NCI-H1105 (cell line): Measurements from ENCODE around the gene ASTN2.

ENCODE experiments used
- DNase-seq: peaks from one replicate; lab custom pipeline; 2025; lab: John Stamatoyannopoulos, UW

Gene ASTN2

DNA sequence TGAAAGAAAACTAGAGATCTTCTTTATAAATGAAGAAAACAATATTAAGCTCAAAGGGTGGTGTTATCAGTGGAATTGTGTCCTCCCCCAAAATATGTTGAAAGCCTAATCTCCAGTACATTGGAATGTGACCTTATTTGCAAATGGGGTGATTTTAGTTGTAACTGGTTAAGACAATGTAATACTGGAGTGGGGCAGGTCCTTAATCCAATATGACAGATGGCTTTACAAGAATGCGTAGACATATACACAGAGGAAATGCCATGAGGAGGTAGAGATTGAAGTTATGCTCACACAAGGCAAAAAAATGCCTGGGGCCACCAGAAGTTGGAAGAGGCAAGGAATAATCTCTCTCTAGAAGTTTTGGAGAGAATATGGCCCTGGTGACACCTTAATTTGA is 741.5 kb downstream of the ASTN2 start:
- DNase-seq, result no peak

DNA sequence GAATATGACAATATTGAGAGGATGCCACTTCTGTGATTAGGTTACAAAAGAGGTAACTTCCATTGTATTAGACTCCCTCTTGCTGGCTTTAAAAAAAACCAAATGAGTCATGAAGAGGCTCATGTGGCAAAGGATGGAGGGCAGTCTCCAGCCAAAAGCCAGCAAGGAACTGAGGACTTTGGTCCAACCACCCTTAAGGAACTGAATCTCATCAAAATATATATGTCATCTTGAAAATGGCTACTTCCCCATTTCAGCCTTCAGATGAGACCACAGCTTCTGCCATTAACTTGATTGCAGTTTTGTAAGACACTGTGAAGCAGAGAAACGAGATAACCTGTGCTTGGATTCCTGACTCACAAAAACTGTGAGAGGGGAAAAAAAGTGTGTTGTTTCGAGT is 743.3 kb downstream of the ASTN2 start:
- no peak for DNase-seq

DNA sequence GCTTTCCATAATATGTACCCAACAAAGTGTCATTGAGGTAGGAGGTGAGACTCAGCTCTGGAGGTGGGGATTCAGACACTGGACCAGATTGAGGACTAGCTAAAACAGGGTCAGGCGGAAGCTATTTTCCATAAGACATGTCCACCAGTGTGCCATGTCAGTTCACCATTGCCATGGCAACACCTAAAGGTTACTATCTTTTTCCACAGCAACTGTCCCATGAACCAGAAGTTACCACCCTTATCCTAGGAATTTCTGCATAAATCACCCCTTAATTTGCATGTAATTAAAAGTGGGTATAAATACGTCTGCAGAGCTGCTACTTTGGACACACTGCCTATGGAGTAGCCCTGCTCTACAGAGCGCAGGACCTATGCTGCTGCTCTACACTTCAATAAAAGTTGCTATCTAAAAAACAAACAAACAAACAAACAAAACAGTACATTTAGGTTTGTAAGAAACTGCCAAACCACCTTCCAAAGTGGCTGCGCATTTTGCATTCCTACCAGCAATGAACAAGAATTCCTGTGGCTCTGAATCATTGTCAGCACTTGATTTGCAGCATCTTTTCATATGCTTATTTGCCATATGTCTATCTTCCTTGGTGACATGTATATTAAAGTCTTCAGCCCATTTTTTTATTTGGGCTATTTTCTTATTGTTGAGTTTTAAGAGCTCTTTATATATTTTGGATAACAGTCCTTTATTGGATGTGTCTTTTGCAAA is 745.7 kb downstream of the ASTN2 start:
- DNase-seq, result no peak

DNA sequence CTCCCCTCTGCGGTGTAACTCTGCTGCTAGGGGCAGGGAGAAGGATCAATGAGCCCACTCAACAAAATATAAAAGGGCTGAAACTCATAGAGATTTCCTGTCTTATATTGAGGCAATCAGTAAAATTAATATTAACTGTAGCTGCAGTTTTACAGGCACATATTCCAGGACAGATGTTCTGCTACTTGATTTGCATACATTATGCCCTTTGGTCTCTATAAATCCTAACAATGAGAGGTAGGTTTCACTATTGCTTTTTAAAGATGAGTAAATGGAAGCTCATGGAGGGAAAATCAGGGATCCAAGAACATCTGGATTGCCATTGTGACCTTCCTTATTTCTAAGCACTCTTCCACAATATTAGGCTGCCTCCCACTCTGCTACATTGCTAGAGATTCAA is 751.3 kb downstream of the ASTN2 start:
- DNase-seq, result no peak

DNA sequence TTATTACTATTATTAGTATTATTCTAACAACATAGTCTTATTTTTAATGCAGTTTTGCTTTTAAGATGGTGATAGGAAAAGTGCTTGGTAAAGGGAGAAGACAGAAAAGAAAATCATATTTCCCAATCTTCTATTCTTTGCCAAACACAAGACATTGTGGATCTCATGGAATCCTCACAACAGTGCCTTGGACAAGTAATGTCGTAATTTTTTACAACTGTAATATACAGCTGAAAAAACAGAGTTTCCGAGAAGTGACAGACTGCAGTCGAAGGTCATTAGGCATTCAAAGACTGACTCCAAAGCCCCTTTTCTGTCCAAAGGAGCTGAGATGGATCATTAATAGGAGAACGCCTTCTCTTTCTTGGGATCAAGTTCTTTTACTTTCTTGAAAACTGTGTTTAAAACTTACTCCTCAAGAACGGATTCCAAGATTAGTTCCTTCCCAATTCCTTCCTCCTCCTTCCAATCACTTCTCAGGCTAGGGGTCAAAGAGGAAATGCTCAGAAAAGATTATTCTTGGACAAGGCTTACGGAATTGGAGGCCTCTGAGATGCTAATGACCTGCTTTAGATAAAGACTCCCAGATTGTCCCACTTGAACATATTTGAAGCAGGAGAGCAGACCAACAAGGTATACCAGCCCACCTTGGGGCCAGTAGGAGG is 752.1 kb downstream of the ASTN2 start:
- no peak for DNase-seq

DNA sequence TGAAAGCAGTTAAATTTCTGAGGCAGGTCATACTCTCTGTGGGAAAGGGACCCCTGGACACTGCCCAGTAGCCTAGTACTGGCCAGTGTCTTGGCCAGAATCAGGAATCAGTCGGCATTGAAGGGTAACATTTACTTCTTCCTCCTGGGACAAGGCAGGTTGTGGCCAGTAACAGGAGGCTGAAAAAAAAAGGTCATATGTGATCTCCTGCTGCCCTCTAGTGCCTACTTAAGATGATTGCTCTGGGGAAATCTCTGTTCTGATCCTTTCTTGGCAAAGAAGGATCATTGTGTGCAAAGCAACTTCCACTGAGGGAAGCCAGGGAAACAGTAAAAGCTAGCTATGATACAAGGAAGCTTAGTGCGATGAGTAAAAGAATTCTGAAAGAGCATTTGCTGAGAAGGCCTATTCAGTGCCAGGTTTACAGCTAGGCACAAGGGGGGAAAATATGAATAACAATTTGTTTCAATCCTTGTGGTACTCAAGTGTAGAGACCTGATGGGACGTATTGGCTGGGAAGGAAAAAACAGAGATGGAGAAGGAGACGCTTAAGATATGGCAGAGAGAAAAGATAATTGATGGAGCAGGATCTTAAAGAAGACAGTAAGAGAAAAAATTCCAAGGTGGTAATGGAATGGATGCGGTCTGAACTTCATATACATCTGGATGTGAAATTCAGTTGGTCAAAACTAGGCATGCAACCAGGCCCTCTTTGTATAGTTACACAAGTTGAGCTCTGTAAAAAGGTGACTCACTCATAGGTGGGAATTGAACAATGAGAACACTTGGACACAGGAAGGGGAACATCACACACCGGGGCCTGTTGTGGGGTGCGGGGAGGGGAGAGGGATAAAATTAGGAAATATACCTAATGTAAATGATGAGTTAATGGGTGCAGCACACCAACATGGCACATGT is 753.6 kb downstream of the ASTN2 start:
- DNase-seq, result peak; percentile 57

DNA sequence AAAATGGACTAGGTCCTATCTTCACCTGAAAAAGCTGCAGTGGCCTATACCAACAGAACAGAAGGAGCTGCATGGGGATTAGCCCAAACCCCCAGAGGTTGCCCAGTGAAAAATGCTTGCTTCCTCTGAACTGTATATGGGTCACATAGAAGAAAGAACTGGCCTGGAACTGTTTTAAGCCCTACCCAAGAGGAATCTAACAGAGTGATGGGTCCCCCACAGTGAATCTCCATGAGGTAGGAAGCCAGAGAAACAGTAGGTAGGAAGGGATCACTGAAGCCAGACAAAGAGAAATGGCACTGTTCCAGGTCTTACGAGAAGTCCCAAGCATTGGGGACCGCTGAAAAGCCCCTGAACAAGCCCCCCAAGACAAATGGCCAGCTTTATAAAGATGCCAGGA is 756.6 kb downstream of the ASTN2 start:
- no peak for DNase-seq

DNA sequence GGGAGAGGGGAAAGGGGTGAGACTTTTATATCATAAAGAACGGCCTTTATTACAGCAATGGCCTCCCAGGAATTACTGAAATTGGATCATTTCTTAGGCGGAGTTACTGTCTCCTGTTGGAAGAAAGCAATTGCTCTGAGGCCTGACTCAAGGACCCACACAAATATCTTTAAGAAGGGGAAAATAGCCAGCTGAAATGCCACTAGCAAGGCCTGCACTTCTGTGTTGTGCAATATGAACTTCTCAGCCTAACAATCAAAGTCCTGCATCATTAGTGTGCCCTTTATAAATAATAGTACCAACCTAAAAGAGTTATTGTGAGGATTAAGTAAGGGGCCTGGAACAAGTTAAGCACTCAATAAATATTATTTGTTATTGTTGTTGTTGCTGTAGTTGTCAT is 757.9 kb downstream of the ASTN2 start:
- no peak for DNase-seq

DNA sequence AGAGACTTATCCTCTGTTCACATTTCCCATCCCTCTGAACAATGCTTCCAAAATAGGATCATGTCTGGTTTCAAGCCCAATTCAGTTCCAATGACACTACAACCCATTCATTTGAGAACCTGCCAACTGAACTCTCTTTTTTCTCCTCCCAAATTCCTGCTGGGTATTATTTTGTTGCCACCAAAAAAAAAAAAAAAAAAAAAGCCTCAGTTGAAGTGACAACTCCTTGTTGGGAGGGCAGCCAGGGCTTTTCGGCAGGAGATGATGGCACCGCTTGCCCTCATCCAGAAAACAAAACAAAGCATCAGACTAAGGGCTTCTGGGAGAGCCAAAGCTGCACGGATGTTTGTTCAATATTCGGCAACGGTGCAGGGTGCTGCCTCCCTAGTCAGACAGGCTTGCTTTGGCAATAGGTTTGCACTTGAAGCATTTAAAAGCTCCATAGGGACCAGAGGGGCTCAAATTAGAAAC is 758.3 kb downstream of the ASTN2 start:
- DNase-seq, result no peak

DNA sequence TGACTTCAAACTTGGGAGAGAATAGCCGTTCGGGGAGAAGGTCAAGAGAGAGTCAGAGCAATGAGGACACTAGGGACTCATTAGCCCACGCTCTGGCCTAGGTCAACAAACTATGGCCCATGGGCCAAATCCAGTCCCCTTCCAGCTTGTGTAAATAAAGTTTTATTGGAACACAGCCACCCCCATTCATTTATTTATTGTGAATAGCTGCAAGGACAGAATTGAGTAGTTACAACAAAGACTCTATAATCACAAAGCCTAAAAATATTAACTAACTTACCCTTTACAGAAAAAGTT is 760.9 kb downstream of the ASTN2 start:
- no peak for DNase-seq

DNA sequence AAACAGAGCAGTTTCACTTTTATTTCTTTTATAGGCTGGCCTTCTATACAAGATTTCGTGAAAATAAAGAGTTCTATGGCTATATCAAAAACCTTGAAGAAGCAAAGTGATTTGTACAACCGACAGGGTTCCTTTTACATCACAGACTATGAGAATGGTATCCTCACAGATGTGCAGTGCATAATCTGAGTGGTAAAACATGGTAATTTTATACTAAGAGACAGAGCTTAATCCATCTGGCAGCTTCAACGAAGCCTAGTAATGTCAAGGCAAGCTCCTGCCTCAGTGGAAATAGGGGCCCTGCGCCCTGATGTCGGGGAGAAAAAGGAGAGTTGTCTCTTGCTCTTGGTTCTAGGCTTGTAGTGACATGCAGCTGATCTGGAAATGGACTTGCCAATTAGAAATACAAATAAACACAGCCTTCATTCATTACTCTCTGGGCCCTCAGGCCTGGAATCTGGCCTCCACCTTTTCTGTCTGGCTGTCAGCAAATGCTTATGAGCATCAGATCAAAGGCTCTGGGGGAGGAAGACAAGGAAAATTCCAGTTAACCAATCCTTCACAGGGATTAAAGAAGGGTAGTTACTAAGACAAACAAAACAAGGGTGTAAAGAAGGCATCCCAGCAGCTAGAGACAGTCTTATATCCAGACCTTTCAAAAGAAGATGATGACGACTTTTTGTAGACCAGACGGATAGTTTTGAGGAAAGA is 761.4 kb downstream of the ASTN2 start:
- DNase-seq, result no peak

DNA sequence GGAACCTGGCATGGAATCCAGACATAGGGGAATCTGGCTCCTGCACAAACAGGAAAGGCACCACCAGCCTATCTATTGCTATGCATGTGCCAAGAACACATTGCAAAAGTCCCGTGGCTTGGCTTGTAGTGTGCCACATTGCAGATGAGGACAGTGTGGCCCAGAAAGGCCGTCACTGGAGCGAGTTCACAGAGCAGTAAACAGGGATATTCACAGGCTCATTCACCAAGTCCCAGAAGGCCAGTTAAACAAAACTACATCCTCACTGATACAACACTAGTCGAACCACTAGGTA is 767.4 kb downstream of the ASTN2 start:
- DNase-seq, result no peak

DNA sequence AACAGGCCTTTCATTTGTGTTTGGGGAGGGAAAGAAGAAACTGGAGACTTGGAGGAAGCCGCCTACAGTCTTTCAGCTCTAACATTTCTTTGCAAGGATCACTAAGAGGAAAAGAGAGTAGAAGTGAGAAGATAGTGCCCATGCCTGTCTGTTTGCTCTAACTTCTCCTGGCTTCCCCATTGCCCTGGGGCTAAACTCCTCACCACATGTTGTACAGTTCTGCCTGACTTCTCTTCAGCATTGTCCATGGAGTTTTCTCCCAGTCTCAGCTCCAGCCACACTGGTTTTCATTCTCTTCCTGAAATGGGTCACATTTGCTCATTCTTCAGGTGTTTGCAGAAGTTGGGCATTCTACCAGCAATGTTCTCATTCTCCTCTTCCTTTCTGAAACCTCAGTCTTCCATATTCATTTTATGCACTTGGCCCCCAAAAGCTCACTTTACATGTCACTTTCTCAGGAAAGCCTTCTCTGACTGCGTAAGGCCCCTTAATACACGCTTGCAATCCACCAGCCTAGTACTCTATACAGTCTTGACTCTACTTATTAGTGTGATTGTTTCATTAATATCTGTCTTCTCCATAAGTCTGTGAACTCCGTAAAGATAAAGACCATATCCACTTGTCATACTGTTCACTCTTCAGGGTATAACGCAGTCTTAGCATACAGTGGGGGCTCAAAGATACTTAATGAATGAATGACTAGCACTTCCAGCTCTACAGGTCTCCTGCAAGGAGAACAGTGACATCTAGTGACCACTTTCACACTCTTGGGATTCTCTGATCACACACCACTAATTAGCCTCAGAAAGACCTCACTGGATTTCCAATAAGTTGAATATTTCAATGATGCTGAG is 768.0 kb downstream of the ASTN2 start:
- DNase-seq, result peak; percentile 20

DNA sequence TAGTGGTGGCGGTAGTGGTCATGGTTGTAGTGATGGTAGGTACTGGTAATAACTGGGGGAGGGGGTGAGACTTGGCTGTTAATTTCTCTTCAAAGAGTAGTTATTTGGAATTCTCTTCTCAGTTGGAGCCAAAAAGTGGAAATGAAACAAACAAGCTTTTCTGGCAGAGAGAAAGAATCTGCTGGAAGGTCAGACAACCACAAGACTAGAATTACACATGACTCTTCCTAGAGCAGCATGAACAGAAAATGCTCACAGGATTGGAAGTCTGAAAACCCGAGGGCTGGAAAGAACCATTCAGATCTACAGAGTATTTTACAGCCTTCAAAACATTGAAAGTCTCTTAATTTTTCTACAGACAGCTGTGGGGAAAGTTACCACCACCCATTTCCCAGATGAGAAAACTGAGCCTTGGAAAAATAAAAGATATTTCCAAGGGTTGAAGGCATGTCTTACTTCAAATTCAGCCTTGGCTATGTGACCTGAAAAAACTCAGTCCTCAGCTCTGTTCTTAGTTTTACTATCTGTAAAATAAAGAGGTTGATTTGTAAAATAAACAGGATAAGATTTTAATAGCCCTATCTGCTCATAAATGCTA is 770.7 kb downstream of the ASTN2 start:
- no peak for DNase-seq

DNA sequence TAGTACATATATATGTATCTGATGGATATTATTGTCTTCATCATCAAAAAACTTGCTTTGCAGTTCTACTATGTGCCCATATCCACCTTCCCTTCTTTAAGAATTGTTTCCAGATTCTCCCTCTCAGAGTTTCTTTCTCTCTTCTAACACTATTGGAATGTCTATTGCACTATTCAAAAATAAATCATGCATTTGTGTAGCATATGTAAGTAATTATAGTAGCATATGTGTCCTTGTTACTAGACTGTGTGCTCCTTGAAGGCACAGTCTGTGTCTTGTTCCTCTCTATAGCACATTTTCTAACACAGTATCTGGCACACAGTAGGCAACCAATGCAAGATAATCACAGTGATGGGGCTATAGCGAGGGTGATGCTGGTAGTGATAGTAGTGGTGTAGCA is 771.2 kb downstream of the ASTN2 start:
- DNase-seq, result no peak

DNA sequence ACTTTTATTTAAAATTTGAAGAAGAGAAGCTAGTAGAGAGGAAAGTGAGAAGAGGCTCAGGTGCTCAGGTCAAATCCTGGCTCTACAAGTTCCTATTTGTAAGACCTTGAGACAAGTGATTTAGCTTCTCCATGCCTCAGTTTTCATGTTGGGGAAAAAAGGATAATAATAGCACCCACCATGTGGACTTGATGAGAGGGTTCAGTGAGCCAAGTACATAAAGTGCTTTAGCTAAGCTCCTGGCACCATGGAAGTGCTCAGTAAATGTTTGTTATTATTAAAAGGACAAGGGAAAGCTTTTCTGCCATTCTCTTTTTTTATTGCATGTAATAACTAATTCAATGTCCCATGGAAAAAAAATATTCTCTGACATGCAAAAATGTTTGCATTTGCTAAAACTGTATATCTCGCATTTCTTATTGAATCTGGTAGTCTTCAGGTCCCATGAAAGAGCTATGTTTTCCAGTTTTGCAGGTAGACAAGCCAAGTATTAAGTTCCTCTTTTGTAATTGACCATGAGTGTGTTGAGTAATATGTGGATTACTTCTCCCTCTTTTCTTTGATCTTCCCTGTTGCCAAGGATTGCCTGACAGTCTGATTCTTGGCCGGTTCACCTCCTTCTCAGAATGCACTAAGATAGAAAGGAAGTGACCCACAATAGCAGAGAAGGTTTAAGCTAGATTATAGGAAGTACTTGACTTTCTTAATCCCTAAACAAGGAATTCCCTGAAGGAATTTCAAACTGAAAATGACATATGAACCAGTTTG is 773.4 kb downstream of the ASTN2 start:
- no peak for DNase-seq

DNA sequence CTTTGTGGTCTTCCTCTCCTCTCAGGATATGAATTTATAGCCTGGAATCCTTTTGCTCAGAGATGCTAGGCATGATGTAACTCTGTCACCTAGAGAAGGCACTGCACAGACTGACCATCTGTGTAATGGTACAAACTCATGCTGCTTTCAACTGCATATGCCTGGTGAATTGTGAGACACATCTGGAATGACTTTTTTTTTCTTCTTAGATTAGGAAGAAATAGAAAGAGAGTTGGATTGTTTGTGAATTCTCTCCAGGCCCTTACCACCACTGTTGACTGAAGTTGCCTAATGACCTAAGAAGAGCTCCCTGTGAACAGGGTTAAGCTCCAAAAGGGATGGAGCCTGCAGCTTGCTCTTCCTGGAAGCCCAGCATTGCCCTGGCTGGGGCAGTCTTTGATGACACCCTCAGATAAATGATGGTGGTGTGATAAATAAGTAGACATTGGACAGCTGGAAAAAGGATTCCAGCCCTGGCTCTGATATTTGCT is 775.6 kb downstream of the ASTN2 start:
- DNase-seq, result no peak

DNA sequence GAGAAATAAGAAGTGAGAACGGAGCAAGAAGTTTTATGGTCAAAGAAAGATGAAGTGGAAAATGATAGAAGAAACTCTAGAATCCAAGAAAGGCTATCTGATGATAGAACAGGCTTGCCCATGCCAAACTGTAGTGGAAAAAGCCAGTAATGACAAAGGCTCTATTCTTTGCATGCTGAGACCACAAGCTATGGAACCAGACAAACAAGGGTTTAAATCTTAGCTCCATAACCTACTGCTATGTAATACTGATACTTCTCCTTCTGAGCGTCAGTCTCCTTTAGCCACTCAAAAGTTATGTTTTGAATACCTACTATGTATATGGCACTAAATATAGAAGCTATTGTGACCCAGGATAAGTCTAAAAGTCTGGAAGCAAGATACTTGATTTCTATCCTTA is 778.9 kb downstream of the ASTN2 start:
- DNase-seq, result no peak

DNA sequence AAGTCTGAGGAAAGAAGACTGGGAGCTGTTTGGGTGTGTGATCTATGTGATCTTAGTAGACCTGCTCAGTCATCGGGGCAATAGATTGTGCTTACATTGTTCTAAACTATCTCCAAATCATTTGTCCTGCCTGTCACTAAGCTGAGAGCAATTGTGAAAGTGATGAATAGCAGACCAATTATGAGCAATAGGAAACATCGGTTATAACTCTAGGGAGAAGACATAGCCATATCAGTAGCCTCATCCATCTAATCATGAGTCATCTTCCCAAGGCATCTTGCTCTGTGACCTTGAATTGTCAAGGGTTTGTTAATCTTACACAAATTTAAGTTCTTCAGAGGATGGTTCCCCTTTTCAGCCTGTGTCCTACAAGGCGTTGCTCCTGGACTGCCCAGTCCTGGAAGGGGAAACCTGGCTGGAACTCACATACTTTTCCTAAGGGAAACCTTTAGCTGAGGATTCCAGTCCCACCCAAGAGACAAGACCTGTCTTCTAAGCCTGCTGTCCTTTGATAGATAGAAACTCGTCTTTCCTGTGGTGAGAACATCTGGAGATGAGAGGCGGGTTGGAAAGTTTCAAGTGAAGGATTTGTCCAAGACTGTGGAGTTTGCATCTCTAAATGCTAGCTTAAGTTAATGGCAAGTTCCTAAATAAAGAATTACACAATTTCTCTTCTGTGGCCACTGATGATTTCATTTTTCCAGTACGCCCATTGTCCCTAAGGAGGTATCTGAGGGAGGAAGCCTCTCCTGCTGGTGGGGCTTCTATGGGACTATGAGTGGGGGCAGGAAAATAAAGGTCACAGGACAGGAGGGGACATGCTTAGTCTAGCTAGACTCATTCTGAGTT is 781.6 kb downstream of the ASTN2 start:
- DNase-seq, result no peak
